ENCODE measurements around the gene VMP1. TPM values are rescaled to one million over a fixed set of nuclear protein-coding genes. Genes with fewer than 3 reads are reported as not detected.

Gene VMP1
- total RNA-seq, 1 experiment from 2014 or later, result 72.8 TPM

DNA sequence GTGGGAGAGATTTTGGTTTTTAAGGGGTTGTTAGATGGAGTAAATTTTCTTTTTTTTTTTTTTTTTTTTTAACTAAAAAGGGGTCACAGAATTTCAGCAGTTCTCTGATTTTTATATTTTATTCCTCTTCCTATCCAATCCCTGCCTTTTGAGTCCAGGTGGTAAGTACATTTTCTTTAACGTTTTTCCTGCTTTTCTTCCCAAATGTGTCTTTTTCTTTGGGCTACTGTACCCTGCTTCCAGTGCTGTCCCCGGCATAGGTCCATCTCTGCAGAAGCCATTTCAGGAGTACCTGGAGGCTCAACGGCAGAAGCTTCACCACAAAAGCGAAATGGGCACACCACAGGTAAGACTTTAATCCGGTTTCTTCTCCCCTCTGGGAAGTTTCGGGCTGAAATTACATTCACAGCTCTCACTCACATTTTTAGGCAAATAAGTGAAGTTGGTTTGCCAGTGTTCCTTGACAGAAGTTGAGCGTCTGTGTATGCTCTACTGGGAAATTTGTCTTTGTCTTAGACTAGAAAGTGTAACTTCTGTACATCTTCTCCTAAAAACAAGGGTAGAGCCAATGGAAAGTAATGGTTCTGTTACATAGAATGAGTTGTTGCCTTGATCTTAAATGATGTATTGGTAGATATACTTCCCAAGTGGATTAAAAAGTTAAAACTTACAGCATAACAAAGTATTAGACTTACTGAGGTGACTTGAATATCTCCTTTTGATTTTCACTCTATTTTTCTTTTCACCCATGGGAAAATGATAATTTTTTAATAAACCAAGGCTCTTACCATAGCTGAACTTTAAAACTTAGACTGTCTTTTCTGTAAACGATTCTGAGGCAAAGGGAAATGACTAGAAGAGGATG lies 130.8 kb downstream of the VMP1 start:
- H3K4me1 Mint-ChIP-seq, result peaks cover 50% of the 10 kb centered on the region
- no peaks in the 10 kb centered on the region for H3K27me3 Mint-ChIP-seq (ENCODE audit: low read depth)
- no peak for ATAC-seq
- H3K36me3 Mint-ChIP-seq, result peaks cover 51% of the 10 kb centered on the region
- ChIA-PET CTCF (interaction anchor here (0.6 to 2.5 kb wide), 7 partner anchors 15 to 198 kb away, joined by 3 to 13 read pairs (median 5); partner anchors contain the start of genes PTRH2 and VMP1), POLR2A (interaction anchor here (0.6 to 2.8 kb wide), 18 partner anchors 8 to 200 kb away, joined by 3 to 23 read pairs (median 6); partner anchors contain the start of genes PTRH2, RPS6KB1, TUBD1 and VMP1)
- H3K4me3 Mint-ChIP-seq, result peak overlapping the region; percentile 94
- no peaks in the 10 kb centered on the region for H3K9me3 Mint-ChIP-seq
- DNase-seq (ENCODE audit: low spot score), result no peak
- TF ChIP-seq, protein P1, sequence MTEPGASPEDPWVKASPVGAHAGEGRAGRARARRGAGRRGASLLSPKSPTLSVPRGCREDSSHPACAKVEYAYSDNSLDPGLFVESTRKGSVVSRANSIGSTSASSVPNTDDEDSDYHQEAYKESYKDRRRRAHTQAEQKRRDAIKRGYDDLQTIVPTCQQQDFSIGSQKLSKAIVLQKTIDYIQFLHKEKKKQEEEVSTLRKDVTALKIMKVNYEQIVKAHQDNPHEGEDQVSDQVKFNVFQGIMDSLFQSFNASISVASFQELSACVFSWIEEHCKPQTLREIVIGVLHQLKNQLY (CRISPR knock-in tag; IDR thresholded peaks at IDR 0.05), result no peak
- no peak for TF ChIP-seq CREM (CRISPR knock-in tag; IDR thresholded peaks at IDR 0.05)
- TF ChIP-seq PRRX2 (CRISPR knock-in tag; IDR thresholded peaks at IDR 0.05), result no peak
- no peak for TF ChIP-seq ELF4 (CRISPR knock-in tag; IDR thresholded peaks at IDR 0.05; ENCODE audit: low read depth)
- TF ChIP-seq, protein P2, sequence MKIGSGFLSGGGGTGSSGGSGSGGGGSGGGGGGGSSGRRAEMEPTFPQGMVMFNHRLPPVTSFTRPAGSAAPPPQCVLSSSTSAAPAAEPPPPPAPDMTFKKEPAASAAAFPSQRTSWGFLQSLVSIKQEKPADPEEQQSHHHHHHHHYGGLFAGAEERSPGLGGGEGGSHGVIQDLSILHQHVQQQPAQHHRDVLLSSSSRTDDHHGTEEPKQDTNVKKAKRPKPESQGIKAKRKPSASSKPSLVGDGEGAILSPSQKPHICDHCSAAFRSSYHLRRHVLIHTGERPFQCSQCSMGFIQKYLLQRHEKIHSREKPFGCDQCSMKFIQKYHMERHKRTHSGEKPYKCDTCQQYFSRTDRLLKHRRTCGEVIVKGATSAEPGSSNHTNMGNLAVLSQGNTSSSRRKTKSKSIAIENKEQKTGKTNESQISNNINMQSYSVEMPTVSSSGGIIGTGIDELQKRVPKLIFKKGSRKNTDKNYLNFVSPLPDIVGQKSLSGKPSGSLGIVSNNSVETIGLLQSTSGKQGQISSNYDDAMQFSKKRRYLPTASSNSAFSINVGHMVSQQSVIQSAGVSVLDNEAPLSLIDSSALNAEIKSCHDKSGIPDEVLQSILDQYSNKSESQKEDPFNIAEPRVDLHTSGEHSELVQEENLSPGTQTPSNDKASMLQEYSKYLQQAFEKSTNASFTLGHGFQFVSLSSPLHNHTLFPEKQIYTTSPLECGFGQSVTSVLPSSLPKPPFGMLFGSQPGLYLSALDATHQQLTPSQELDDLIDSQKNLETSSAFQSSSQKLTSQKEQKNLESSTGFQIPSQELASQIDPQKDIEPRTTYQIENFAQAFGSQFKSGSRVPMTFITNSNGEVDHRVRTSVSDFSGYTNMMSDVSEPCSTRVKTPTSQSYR (CRISPR knock-in tag; IDR thresholded peaks at IDR 0.05), result no peak
- TF ChIP-seq, protein P3, sequence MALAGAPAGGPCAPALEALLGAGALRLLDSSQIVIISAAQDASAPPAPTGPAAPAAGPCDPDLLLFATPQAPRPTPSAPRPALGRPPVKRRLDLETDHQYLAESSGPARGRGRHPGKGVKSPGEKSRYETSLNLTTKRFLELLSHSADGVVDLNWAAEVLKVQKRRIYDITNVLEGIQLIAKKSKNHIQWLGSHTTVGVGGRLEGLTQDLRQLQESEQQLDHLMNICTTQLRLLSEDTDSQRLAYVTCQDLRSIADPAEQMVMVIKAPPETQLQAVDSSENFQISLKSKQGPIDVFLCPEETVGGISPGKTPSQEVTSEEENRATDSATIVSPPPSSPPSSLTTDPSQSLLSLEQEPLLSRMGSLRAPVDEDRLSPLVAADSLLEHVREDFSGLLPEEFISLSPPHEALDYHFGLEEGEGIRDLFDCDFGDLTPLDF (CRISPR knock-in tag; IDR thresholded peaks at IDR 0.05), result no peak
- TF ChIP-seq, protein P4, sequence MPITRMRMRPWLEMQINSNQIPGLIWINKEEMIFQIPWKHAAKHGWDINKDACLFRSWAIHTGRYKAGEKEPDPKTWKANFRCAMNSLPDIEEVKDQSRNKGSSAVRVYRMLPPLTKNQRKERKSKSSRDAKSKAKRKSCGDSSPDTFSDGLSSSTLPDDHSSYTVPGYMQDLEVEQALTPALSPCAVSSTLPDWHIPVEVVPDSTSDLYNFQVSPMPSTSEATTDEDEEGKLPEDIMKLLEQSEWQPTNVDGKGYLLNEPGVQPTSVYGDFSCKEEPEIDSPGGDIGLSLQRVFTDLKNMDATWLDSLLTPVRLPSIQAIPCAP (CRISPR knock-in tag; IDR thresholded peaks at IDR 0.05), result no peak
- no peak for TF ChIP-seq ATF1 (CRISPR knock-in tag; IDR thresholded peaks at IDR 0.05)
- no peak for TF ChIP-seq GTF2I (CRISPR knock-in tag; conservative IDR thresholded peaks at IDR 0.05)
- TF ChIP-seq FOXP1 (CRISPR knock-in tag; IDR thresholded peaks at IDR 0.05; ENCODE audit: borderline replicate concordance), result no peak
- TF ChIP-seq ESRRA (CRISPR knock-in tag; IDR thresholded peaks at IDR 0.05; ENCODE audit: borderline replicate concordance), result no peak
- TF ChIP-seq, protein P5, sequence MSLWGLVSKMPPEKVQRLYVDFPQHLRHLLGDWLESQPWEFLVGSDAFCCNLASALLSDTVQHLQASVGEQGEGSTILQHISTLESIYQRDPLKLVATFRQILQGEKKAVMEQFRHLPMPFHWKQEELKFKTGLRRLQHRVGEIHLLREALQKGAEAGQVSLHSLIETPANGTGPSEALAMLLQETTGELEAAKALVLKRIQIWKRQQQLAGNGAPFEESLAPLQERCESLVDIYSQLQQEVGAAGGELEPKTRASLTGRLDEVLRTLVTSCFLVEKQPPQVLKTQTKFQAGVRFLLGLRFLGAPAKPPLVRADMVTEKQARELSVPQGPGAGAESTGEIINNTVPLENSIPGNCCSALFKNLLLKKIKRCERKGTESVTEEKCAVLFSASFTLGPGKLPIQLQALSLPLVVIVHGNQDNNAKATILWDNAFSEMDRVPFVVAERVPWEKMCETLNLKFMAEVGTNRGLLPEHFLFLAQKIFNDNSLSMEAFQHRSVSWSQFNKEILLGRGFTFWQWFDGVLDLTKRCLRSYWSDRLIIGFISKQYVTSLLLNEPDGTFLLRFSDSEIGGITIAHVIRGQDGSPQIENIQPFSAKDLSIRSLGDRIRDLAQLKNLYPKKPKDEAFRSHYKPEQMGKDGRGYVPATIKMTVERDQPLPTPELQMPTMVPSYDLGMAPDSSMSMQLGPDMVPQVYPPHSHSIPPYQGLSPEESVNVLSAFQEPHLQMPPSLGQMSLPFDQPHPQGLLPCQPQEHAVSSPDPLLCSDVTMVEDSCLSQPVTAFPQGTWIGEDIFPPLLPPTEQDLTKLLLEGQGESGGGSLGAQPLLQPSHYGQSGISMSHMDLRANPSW (CRISPR knock-in tag; conservative IDR thresholded peaks at IDR 0.05; ENCODE audit: low read depth), result no peak
- TF ChIP-seq ZNF219 (CRISPR knock-in tag; IDR thresholded peaks at IDR 0.05; ENCODE audit: borderline replicate concordance), result no peak
- TF ChIP-seq, protein P6, sequence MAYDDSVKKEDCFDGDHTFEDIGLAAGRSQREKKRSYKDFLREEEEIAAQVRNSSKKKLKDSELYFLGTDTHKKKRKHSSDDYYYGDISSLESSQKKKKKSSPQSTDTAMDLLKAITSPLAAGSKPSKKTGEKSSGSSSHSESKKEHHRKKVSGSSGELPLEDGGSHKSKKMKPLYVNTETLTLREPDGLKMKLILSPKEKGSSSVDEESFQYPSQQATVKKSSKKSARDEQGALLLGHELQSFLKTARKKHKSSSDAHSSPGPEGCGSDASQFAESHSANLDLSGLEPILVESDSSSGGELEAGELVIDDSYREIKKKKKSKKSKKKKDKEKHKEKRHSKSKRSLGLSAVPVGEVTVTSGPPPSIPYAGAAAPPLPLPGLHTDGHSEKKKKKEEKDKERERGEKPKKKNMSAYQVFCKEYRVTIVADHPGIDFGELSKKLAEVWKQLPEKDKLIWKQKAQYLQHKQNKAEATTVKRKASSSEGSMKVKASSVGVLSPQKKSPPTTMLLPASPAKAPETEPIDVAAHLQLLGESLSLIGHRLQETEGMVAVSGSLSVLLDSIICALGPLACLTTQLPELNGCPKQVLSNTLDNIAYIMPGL (CRISPR knock-in tag; IDR thresholded peaks at IDR 0.05), result no peak
- TF ChIP-seq, protein P7, sequence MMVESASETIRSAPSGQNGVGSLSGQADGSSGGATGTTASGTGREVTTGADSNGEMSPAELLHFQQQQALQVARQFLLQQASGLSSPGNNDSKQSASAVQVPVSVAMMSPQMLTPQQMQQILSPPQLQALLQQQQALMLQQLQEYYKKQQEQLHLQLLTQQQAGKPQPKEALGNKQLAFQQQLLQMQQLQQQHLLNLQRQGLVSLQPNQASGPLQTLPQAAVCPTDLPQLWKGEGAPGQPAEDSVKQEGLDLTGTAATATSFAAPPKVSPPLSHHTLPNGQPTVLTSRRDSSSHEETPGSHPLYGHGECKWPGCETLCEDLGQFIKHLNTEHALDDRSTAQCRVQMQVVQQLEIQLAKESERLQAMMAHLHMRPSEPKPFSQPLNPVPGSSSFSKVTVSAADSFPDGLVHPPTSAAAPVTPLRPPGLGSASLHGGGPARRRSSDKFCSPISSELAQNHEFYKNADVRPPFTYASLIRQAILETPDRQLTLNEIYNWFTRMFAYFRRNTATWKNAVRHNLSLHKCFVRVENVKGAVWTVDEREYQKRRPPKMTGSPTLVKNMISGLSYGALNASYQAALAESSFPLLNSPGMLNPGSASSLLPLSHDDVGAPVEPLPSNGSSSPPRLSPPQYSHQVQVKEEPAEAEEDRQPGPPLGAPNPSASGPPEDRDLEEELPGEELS (CRISPR knock-in tag; IDR thresholded peaks at IDR 0.05), result no peak
- no peak for TF ChIP-seq RELA (CRISPR knock-in tag; IDR thresholded peaks at IDR 0.05; ENCODE audit: borderline replicate concordance)
- TF ChIP-seq GABPB1 (CRISPR knock-in tag; IDR thresholded peaks at IDR 0.05), result no peak
- TF ChIP-seq CBFB (CRISPR knock-in tag; IDR thresholded peaks at IDR 0.05; ENCODE audit: low read depth), result no peak
- TF ChIP-seq TCF7 (CRISPR knock-in tag; IDR thresholded peaks at IDR 0.05; ENCODE audit: low read depth), result no peak
- H3K27ac Mint-ChIP-seq, result peak overlapping the region; percentile 99

Data from WTC11 (cell line).